Right kidney (tissue), 1 donor: Measurements from ENCODE around the gene SLC24A5.

Experiments used
- DNase-seq: peaks from one replicate; pipeline ENCODE4 v3.0.0-alpha.2; 2016

SLC24A5 gene

GRCh38 chr15:48186271-48186670 lies 65.5 kb downstream of the SLC24A5 start:
- no peak for DNase-seq

- DNase-seq: peak; percentile 52
Measured at GRCh38 chr15:48190932-48191573, 70.3 kb downstream of the SLC24A5 start.

GRCh38 chr15:48191574-48192225 lies 70.9 kb downstream of the SLC24A5 start, which contains the start of gene CTXN2:
CTXN2 (plus strand) TSS chr15:48191665; CDS start chr15:48201301, 9,636 bp downstream.
- peak; percentile 18 for DNase-seq
